Gastrocnemius medialis (tissue), 4 donors: ENCODE data around the gene ATP5F1A.

ENCODE experiments used
- CTCF ChIP-seq, 5 experiments: fragments of 450-650 bp in 3 of 5; fragments of 200-600 bp in 2 of 5; sonication (generic) in 2 of 5; IDR thresholded peaks in 4 of 5; conservative IDR thresholded peaks in 1 of 5; 1 replicate in 4 of 5; 2 replicates in 1 of 5; pipeline ENCODE4 v1.5.1; 2016 to 2019; ENCODE audit warnings: antibody characterized with exemption in 5 of 5, mild to moderate bottlenecking in 3 of 5, moderate library complexity in 3 of 5
- POLR2A ChIP-seq, 2 donors: fragments of 450-650 bp; IDR thresholded peaks; one replicate each; pipeline ENCODE4 v1.6.1; 2017; ENCODE audit warnings: antibody characterized with exemption in 2 of 2, mild to moderate bottlenecking in 2 of 2, moderate library complexity in 2 of 2

- TF ChIP-seq CTCF (IDR thresholded peaks at IDR 0.05 in 4 of 5, conservative IDR thresholded peaks at IDR 0.05 in 1 of 5) (peak in 1 of 5 experiments; percentile 37), POLR2A (IDR thresholded peaks at IDR 0.05) (no peak)
Observed at GRCh38 chr18:46096651-46097300, 1.3 kb downstream of the ATP5F1A start.
